Jurkat, Clone E6-1 (cell line): ENCODE results near the gene HSFX2.
"Not testable (repeated sequence)": the region's sequence is repeated elsewhere in the genome, so short reads cannot be mapped to it uniquely, and the experiment has no call there.

ENCODE experiments used
- DNase-seq: peaks from one replicate; pipeline ENCODE4 v3.0.0-alpha.2; 2011; ENCODE audit warnings: low read depth, low spot score
- H3K4me3 ChIP-seq: 2 replicates; pipeline ENCODE4 v1.5.1; 2011; ENCODE audit warnings: mild to moderate bottlenecking, low read length, control low read depth, moderate library complexity

HSFX2 gene

GRCh38 chrX:149598603-149599002 is 3.5 kb upstream of the HSFX2 start:
- H3K4me3 ChIP-seq, DNase-seq: not testable (repeated sequence)

GRCh38 chrX:149595943-149596342 is 829 bp upstream of the HSFX2 start:
- not testable (repeated sequence) for DNase-seq, H3K4me3 ChIP-seq

- H3K4me3 ChIP-seq, DNase-seq: not testable (repeated sequence)
These were observed 4.1 kb downstream of the HSFX2 start for GRCh38 chrX:149590993-149591392.

GRCh38 chrX:149587359-149587758 is 7.8 kb downstream of the HSFX2 start, which contains the start of gene MAGEA9B:
MAGEA9B (minus strand) TSS chrX:149587459; CDS start chrX:149583179, 4,280 bp downstream.
- not testable (repeated sequence) for DNase-seq, H3K4me3 ChIP-seq

GRCh38 chrX:149585631-149586030 is 9.5 kb downstream of the HSFX2 start:
- H3K4me3 ChIP-seq, DNase-seq: not testable (repeated sequence)

GRCh38 chrX:149573456-149573855 is 21.7 kb downstream of the HSFX2 start:
- H3K4me3 ChIP-seq = not testable (repeated sequence)

GRCh38 chrX:149572743-149573142 is 22.4 kb downstream of the HSFX2 start:
- DNase-seq = no peak
- no peak overlapping the region for H3K4me3 ChIP-seq

More at GRCh38 chrX:149573456-149573855, 21.7 kb downstream of the HSFX2 start:
- DNase-seq = not testable (repeated sequence)

- no peak for DNase-seq
- H3K4me3 ChIP-seq = no peak overlapping the region
These were observed 23.3 kb downstream of the HSFX2 start for GRCh38 chrX:149571770-149572169.

GRCh38 chrX:149570668-149571067 is 24.4 kb downstream of the HSFX2 start:
- no peak for DNase-seq
- H3K4me3 ChIP-seq = no peak overlapping the region

GRCh38 chrX:149569770-149570169 is 25.3 kb downstream of the HSFX2 start:
- H3K4me3 ChIP-seq = no peak overlapping the region
- DNase-seq = no peak

- DNase-seq = no peak
- H3K4me3 ChIP-seq = no peak overlapping the region
These were observed 26.3 kb downstream of the HSFX2 start for GRCh38 chrX:149568701-149569296.

- no peak overlapping the region for H3K4me3 ChIP-seq
- DNase-seq = no peak
These were observed 27.3 kb downstream of the HSFX2 start for GRCh38 chrX:149567621-149568417.

GRCh38 chrX:149563359-149563758 is 31.8 kb downstream of the HSFX2 start:
- H3K4me3 ChIP-seq = no peak overlapping the region
- DNase-seq = no peak

- H3K4me3 ChIP-seq, DNase-seq: not testable (repeated sequence)
These were observed 39.9 kb downstream of the HSFX2 start for GRCh38 chrX:149555251-149555650.

GRCh38 chrX:149551939-149552248 is 43.2 kb downstream of the HSFX2 start:
- not testable (repeated sequence) for H3K4me3 ChIP-seq, DNase-seq

- not testable (repeated sequence) for DNase-seq, H3K4me3 ChIP-seq
These were observed 43.7 kb downstream of the HSFX2 start for GRCh38 chrX:149551245-149551938.

GRCh38 chrX:149550454-149550853 is 44.7 kb downstream of the HSFX2 start:
- DNase-seq, H3K4me3 ChIP-seq: not testable (repeated sequence)

- DNase-seq, H3K4me3 ChIP-seq: not testable (repeated sequence)
These were observed 45.4 kb downstream of the HSFX2 start, which contains the start of gene HSFX3 for GRCh38 chrX:149549701-149550100. HSFX3 (minus strand) TSS chrX:149549924; CDS start chrX:149549852, 72 bp downstream.

GRCh38 chrX:149547782-149548181 is 47.3 kb downstream of the HSFX2 start:
- not testable (repeated sequence) for H3K4me3 ChIP-seq, DNase-seq

GRCh38 chrX:149546962-149547361 is 48.2 kb downstream of the HSFX2 start:
- not testable (repeated sequence) for DNase-seq, H3K4me3 ChIP-seq
